HFF-Myc (cell line): Measurements from ENCODE around the gene PFKM.

ENCODE experiments used
- DNase-seq: peaks from one replicate; pipeline ENCODE4 v3.0.0-alpha.2; 2011; ENCODE audit warnings: low read depth; ENCODE audit errors: extremely low read depth
- H3K4me3 ChIP-seq: replicated peaks from 2 replicates; pipeline ENCODE4 v1.5.1; 2011; ENCODE audit warnings: low read depth, mild to moderate bottlenecking, control low read depth, low read length
- TF ChIP-seq, protein P1 (sequence below): IDR thresholded peaks from 2 replicates; pipeline ENCODE4 v1.5.1; 2012; ENCODE audit warnings: mild to moderate bottlenecking, low read depth, low read length, control low read depth; ENCODE audit errors: missing control alignments

The PFKM gene

DNA sequence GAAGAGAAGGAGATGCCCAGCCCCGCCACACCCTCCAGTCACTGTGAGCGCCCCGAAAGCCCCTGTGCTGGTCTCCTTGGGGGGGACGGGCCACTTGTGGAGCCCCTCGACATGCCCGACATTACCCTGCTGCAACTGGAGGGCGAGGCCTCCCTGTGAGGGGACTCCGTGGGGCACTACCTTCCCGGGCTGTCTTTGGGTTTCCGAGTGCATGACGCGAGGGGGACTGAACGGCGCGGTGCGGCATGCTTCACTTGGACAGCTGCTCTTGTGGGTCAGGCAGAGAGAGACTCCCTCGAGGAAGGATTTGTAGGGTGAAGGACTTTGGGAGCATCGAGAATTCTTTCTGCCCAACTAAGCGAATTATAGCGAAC lies 65.4 kb downstream of the PFKM start:
- TF ChIP-seq, protein P1, sequence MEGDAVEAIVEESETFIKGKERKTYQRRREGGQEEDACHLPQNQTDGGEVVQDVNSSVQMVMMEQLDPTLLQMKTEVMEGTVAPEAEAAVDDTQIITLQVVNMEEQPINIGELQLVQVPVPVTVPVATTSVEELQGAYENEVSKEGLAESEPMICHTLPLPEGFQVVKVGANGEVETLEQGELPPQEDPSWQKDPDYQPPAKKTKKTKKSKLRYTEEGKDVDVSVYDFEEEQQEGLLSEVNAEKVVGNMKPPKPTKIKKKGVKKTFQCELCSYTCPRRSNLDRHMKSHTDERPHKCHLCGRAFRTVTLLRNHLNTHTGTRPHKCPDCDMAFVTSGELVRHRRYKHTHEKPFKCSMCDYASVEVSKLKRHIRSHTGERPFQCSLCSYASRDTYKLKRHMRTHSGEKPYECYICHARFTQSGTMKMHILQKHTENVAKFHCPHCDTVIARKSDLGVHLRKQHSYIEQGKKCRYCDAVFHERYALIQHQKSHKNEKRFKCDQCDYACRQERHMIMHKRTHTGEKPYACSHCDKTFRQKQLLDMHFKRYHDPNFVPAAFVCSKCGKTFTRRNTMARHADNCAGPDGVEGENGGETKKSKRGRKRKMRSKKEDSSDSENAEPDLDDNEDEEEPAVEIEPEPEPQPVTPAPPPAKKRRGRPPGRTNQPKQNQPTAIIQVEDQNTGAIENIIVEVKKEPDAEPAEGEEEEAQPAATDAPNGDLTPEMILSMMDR: no peak
- no peak overlapping the region for H3K4me3 ChIP-seq
- no peak for DNase-seq

DNA sequence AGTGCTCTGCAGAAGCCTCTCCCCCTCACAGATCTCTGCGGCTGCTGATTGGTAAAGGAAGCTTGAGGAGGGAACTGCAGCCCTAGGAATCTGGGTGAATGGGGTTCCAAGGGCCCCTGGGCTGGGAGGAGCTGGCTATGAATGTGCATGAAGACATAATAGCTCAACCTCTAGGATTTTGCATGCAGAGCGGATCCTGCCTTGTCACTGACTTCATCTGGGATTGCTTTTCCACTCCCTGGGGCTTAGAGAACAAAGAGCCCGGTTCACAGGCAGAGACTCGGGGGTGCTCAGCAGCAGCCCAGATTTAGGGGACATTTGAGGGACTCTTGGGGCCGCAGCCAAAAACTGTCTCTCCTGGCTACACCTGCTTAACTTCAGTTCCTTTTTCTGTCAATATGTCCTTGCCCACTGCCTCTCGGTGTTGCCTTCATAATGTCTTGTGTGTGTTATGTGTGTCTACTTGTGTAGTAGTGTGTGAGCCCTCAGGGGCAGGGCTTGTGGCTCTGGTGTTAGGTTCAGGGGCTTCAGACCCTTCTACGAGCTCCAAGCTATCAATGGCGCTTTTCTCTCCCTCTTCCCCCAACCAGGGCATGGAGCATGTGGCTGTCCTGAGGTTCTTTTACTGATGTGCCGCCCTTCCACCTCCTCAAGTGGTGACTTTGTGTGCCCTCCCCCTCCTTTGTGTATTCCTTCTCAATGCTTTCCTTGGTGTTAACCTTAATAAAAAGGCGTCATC lies 66.2 kb downstream of the PFKM start:
- no peak for DNase-seq
- TF ChIP-seq, protein P1: no peak
- no peak overlapping the region for H3K4me3 ChIP-seq

DNA sequence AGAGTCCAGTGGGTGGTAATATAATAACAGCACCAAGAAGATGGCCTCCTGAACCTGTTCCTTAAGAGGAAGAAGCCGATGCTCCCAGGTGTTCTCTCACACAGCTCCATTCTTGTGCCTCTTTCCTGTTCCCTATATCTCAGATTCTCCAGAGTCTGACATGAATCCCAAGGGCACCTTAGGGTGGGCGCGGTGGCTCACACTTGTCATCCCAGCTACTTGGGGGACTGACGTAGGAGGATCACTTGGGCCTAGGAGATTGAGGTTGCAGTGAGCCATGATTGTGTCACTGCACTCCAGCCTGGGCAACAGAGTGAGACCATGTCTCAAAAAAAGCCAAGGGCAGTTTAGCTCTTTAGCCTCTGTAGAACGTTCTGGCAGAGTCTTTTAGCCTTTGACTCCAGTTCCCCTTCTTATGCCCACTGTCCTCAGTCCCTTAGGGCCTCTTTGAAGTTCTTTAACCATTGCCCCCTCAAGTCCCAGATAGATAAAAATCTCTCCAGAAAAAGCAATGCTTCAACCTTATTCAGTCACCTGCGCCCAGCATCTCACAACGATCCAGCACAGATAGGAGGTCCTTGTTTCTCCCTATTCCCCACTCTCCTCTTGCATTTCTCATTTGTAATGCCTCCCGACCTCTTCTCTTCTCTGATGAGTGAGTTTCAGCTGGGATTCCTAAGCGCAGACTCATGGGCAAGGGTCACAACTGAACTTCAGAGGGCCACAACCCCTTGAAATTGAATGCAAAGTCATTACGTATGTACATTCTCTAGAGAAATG lies 68.9 kb downstream of the PFKM start:
- H3K4me3 ChIP-seq: no peak overlapping the region
- no peak for DNase-seq
- TF ChIP-seq, protein P1: no peak

DNA sequence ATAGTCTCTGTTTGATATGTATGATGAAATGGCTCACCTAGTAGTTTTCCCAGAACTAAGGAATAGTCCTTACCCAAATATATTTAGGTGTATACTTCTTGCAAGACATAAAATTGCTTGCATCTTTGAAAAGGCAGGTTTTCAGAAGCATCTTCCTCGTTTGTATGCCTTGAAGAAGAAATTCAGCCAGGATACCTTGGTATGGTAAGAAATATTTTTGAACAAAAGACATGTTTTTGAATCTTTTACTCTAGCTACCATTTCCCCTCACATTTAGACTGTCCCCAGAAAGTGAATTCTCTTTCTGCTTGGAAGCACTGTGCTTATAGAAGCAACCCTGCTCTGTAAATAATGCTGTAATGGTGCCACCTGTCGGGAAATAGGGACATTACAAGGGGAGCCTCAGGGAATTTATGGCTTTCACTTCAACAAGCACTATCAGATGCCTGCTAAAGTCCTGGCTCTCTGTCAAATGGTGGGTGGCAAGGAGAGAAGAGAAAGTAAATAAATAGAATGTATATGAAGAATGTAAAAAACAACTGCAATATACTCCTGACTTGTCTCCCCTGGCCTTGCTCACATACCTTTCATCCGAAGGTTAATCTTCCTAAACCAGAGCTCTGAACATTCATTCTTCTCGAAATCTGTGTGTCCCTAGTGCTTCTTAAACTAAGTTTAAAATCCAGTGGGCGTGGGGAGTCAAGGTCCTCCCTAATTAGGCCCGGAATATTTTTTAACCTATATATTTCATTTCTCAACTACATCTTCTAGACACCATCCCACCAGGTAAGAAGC lies 70.4 kb downstream of the PFKM start:
- TF ChIP-seq, protein P1: peak; percentile 78
- DNase-seq: peak; percentile 73
- H3K4me3 ChIP-seq: no peak overlapping the region

DNA sequence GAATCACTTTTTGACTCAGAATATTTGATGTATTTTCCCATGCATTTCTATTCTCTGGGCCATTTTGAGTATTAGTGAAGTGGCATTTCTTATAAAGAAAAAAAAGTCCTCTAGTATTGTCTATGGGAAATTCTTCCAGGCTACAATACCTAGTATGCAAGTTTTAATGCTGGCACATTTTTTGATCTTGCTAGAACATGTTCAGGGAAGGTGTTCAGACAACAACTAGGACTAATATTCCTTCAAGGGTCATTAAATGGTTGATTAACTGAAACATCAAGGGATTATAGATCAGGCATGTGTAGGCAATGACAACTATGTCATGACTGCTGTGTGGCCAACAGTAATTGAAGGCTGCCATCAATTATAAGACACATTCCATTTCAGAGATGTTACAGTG lies 71.9 kb downstream of the PFKM start:
- no peak overlapping the region for H3K4me3 ChIP-seq
- TF ChIP-seq, protein P1: no peak
- no peak for DNase-seq

DNA sequence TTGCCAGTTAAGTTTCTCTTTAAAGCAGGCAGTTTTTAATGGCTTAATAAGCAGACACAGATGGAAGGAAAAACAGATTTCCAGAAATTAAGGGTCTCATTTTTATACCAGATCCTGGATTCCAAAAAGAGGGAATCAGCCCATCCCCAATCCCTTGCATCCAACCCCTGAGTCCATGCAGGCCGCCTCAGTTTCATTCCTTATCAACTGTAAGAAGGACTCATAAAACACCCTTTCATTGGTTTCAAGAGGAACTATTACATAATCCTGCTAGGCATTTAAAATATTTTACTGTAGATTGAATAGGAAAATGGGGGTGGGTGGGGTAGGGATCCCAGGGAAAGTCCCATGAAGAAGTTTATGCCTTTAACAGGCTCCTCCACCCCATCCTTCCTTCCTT lies 73.7 kb downstream of the PFKM start:
- H3K4me3 ChIP-seq: no peak overlapping the region
- DNase-seq: no peak
- TF ChIP-seq, protein P1: no peak
